GM23248 (cell line): ENCODE measurements around the gene DHRS7C. TPM values are rescaled to one million over a fixed set of nuclear protein-coding genes. Genes with fewer than 3 reads are reported as not detected.

Experiments used
- DNase-seq: peaks from one replicate; pipeline ENCODE4 v3.0.0-alpha.2; 2015
- H2AFZ ChIP-seq: fragments of 200-600 bp; sonication (generic); 2 replicates; pipeline ENCODE4 v1.6.1; 2016; ENCODE audit warnings: antibody characterized with exemption
- H3F3A ChIP-seq: fragments of 200-600 bp; sonication (generic); 2 replicates; pipeline ENCODE4 v1.6.1; 2016; ENCODE audit warnings: mild to moderate bottlenecking, antibody characterized with exemption, mixed run types; ENCODE audit not compliant: insufficient read depth
- H3K27ac ChIP-seq: fragments of 200-600 bp; sonication (generic); 2 replicates; pipeline ENCODE4 v1.5.1; 2016; ENCODE audit warnings: mild to moderate bottlenecking
- H3K27me3 ChIP-seq: fragments of 200-600 bp; sonication (generic); replicated peaks from 2 replicates; pipeline ENCODE4 v1.6.1; 2016; ENCODE audit warnings: mild to moderate bottlenecking; ENCODE audit not compliant: insufficient read depth
- H3K36me3 ChIP-seq: fragments of 200-600 bp; sonication (generic); 2 replicates; pipeline ENCODE4 v1.6.1; 2016; ENCODE audit warnings: low read depth, mild to moderate bottlenecking
- H3K4me1 ChIP-seq: fragments of 200-600 bp; sonication (generic); 2 replicates; pipeline ENCODE4 v1.6.1; 2016; ENCODE audit warnings: mild to moderate bottlenecking; ENCODE audit not compliant: insufficient read depth
- H3K4me2 ChIP-seq: fragments of 200-600 bp; sonication (generic); one replicate; pipeline ENCODE4 v1.6.1; 2016; ENCODE audit warnings: mild to moderate bottlenecking; ENCODE audit not compliant: unreplicated experiment
- H3K4me3 ChIP-seq: fragments of 200-600 bp; sonication (generic); 2 replicates; pipeline ENCODE4 v1.5.1; 2016; ENCODE audit warnings: mild to moderate bottlenecking
- H3K79me2 ChIP-seq: fragments of 200-600 bp; sonication (generic); 2 replicates; pipeline ENCODE4 v1.6.1; 2016; ENCODE audit warnings: mild to moderate bottlenecking; ENCODE audit not compliant: insufficient read depth
- H3K9ac ChIP-seq: fragments of 200-600 bp; sonication (generic); 2 replicates; pipeline ENCODE4 v1.6.1; 2016; ENCODE audit warnings: mild to moderate bottlenecking
- H3K9me2 ChIP-seq: fragments of 200-600 bp; sonication (generic); 2 replicates; pipeline ENCODE4 v1.6.1; 2016; ENCODE audit warnings: mixed run types, mild to moderate bottlenecking, moderate library complexity; ENCODE audit not compliant: insufficient read depth
- H3K9me3 ChIP-seq: fragments of 200-600 bp; sonication (generic); one replicate; pipeline ENCODE4 v1.6.1; 2017; ENCODE audit warnings: low read depth
- H4K20me1 ChIP-seq: fragments of 200-600 bp; sonication (generic); 2 replicates; pipeline ENCODE4 v1.6.0; 2016; ENCODE audit not compliant: insufficient read depth
- EZH2 ChIP-seq: fragments of 200-600 bp; sonication (generic); IDR thresholded peaks from 2 replicates; pipeline ENCODE4 v1.6.1; 2018; ENCODE audit warnings: antibody characterized with exemption, mild to moderate bottlenecking; ENCODE audit not compliant: insufficient read depth, poor library complexity, severe bottlenecking
- EZH2phosphoT487 ChIP-seq: fragments of 200-600 bp; sonication (generic); IDR thresholded peaks from 2 replicates; pipeline ENCODE4 v1.6.1; 2018; ENCODE audit warnings: antibody characterized with exemption, moderate library complexity, mild to moderate bottlenecking, low read depth; ENCODE audit not compliant: insufficient read depth
- WGBS, 2 experiments: methylation state at CpG; one replicate each; pipeline ENCODE4 v1.1.6; 2015 to 2017; ENCODE audit warnings: low lambda C conversion rate in 2 of 2, low coverage in 1 of 2; ENCODE audit errors: missing lambda C conversion rate in 2 of 2; 5-methylcytosine and 5-hydroxymethylcytosine counted together
- in situ Hi-C: fragments of 300-500 bp; cut with MboI; formaldehyde crosslinking; loops from 2 replicates; pipeline ENCODE4 v1.15.0; 2020
- polyA plus RNA-seq: library from polyadenylated mRNA; unstranded; fragments of >200 nt; fragmentation: Nextera tagmentation; extraction: Ambion mirVana; gene quantifications from 2 replicates; pipeline ENCODE4 v1.2.1, GENCODE V29; 2016
- total RNA-seq: library from RNA; depleted of rRNA; stranded (reverse); fragments of >200 nt; shearing (Covaris generic); gene quantifications from 2 replicates; pipeline ENCODE4 v1.2.3, GENCODE V29; 2014

Gene DHRS7C
- total and polyA plus RNA-seq, 2 experiments from 2014 or later: not detected

DNA sequence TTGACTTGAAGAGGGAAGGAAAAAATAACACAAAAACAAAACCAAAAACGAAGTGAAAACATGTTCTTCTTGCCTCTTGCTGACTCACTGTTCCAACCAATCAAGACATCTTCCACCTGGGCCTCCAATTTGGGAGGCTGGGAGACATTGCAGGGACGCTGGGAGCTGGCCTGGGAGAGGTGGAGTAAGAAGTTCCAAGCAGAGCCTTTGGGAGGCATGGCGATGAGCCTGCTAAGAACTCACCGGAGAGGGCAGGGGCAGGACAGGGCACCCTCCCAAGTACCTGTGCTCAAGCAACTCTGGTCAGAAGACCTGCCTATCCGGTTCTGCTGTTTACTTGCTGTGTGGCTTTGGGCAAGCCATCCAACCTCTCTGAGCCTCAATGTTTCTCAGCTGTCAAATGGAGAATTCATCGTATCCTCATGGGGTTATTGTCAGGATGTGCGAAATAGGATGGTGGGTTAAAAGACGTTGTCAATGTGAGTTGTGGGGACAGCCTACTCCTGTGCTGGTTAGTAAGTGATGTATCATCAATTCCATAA, 33.5 kb upstream of the DHRS7C start:
- Histone ChIP-seq H3K9me2 (no peaks in the 10 kb centered on the region), H4K20me1 (no peaks in the 10 kb centered on the region), H3K4me3 (no peak overlapping the region), H3K9me3 (no peaks in the 10 kb centered on the region), H3K36me3 (no peaks in the 10 kb centered on the region), H2AFZ (no peak overlapping the region), H3K4me1 (no peaks in the 10 kb centered on the region; the same call in 1 of the 2 replicates), H3F3A (no peaks in the 10 kb centered on the region), H3K27me3 (0 out of 2 replicates have a peak, but pooled peaks cover 9% of the 10 kb centered on the region), H3K27ac (no peak overlapping the region), H3K79me2 (no peaks in the 10 kb centered on the region), H3K9ac (no peak overlapping the region), H3K4me2 (no peak overlapping the region)
- in situ Hi-C loops: no loop called here
- TF ChIP-seq EZH2 (no peak), EZH2phosphoT487 (no peak)
- no peak for DNase-seq
- 66 to 68% methylated on average over 8 of the region's 8 CpGs for WGBS, 2 experiments

DNA sequence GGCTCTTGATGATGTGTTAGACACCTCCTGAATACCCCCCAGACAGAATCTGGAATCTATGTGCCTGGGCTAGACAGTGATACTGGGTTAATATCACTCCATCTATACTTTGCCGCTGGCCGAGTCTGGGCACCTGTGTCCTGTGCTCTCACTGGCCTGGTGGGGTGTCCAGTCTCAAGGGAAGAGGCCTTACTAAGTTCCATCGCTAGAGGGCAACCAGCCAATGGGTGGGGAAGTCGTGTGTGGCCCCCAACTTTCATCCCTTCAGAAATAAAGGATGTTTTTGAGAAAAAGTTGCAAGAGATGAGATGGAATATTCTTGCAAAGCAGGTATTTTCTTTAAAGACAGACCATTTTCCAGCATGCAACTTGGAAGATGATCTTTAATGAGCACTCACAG, 32.7 kb upstream of the DHRS7C start:
- TF ChIP-seq EZH2 (no peak), EZH2phosphoT487 (no peak)
- Histone ChIP-seq H3K9me2 (no peaks in the 10 kb centered on the region), H3F3A (no peaks in the 10 kb centered on the region), H2AFZ (no peak overlapping the region), H3K27ac (no peak overlapping the region), H3K4me2 (no peak overlapping the region), H3K9ac (no peak overlapping the region), H3K4me3 (no peak overlapping the region), H3K27me3 (peaks cover 9% of the 10 kb centered on the region; the same call in 1 of the 2 replicates), H4K20me1 (no peaks in the 10 kb centered on the region), H3K9me3 (no peaks in the 10 kb centered on the region), H3K79me2 (no peaks in the 10 kb centered on the region), H3K36me3 (no peaks in the 10 kb centered on the region), H3K4me1 (no peaks in the 10 kb centered on the region; the same call in 1 of the 2 replicates)
- DNase-seq: no peak
- 58 to 64% methylated on average over 4 of the region's 4 CpGs for WGBS, 2 experiments
- in situ Hi-C loops: no loop called here

DNA sequence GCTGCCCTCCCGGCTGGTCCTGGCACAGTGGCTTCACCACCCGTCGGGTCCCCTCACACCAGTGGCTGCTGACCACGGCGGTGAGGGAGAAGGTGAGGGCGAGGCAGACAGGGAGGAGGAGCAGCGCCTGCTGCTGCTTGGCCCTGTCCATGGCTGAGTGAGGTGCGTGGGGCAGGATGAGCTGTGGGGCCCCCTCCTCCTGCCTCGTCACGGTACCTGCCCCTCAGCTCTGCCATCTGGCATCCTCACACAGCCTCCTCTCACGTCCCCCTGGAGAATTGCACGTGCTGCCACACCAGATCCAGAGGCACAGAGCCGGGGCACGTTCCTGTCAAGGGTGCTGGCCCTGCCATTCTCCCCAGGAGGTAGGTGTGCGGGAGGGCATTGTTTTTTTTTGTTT, 30.5 kb upstream of the DHRS7C start, which contains the start of gene GSG1L2:
Gene GSG1L2 (minus strand): TSS at position 159 of the 400 bp plus-strand sequence. CDS start 8 bp downstream, at position 151.
- 48 to 55% methylated on average over 15 of the region's 15 CpGs for WGBS, 2 experiments
- H3K4me2 ChIP-seq: no peak within 1 kb of the TSS

DNA sequence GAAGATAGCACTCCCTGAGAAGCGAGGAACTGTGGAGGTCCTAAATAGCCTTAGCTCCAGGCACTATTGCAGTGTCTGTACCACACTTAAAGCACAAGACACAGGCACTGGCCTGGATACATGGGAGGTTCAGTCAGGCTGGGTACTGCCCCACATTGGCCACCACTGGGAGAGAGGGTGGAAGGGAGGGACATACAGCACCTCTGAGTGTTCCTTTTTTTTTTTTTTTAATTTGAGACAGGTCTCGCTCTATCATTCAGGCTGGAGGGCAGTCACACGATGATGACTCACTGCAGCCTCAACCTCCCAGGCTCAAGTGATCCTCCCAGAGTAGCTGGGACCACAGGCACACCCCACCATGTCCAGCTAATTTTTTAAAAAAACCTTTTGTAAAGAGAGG, 29.1 kb upstream of the DHRS7C start:
- Histone ChIP-seq H3F3A (no peaks in the 10 kb centered on the region), H3K4me3 (no peak overlapping the region), H3K9me3 (no peaks in the 10 kb centered on the region), H3K4me1 (no peaks in the 10 kb centered on the region), H3K27ac (no peak overlapping the region), H2AFZ (no peak overlapping the region), H4K20me1 (no peaks in the 10 kb centered on the region), H3K27me3 (peaks cover 9% of the 10 kb centered on the region; the same call in 1 of the 2 replicates), H3K79me2 (no peaks in the 10 kb centered on the region), H3K9ac (no peak overlapping the region), H3K4me2 (no peak overlapping the region), H3K9me2 (no peaks in the 10 kb centered on the region), H3K36me3 (no peaks in the 10 kb centered on the region)
- WGBS, 2 experiments: 56 to 58% methylated on average over 3 of the region's 3 CpGs
- DNase-seq: no peak
- TF ChIP-seq EZH2 (no peak), EZH2phosphoT487 (no peak)
- in situ Hi-C loops: no loop called here

More for the DNA sequence above, 30.5 kb upstream of the DHRS7C start, which contains the start of gene GSG1L2:
- H3K9me2 ChIP-seq: no peaks in the 10 kb centered on the region
- DNase-seq: no peak
- no peaks in the 10 kb centered on the region for H4K20me1 ChIP-seq
- H2AFZ ChIP-seq: no peak within 1 kb of the TSS
- H3K79me2 ChIP-seq: no peaks in the 10 kb centered on the region
- H3K4me3 ChIP-seq: no peak within 1 kb of the TSS
- H3K4me1 ChIP-seq: no peaks in the 10 kb centered on the region
- TF ChIP-seq EZH2: no peak
- no peak for TF ChIP-seq EZH2phosphoT487
- H3F3A ChIP-seq: no peaks in the 10 kb centered on the region
- H3K9me3 ChIP-seq: no peaks in the 10 kb centered on the region
- H3K27me3 ChIP-seq: peaks cover 9% of the 10 kb centered on the region; the same call in 1 of the 2 replicates
- in situ Hi-C loops: no loop called here
- no peaks in the 10 kb centered on the region for H3K36me3 ChIP-seq
- no peak within 1 kb of the TSS for H3K9ac ChIP-seq
- no peak within 1 kb of the TSS for H3K27ac ChIP-seq

DNA sequence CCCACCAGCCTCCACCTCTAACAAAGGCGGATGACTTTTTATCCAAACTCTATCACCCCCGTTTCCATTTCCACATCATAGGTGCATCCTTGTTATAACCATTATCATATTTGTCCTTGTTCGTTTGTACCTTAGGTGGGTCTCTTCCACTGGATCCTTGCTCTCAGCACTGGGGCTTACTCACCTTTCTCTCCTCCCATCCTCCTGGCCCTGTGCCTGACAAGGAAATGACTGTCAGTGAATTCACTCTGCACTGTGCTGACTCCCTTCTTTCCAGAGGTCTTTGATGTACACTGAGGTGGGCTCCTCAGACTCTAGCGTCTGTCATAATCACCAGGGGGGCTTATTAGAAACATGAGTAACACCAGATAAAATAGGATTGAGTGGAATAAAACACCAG, 27.4 kb upstream of the DHRS7C start:
- Histone ChIP-seq H3K27ac (no peak overlapping the region), H3K9me2 (no peaks in the 10 kb centered on the region), H3F3A (no peaks in the 10 kb centered on the region), H3K27me3 (no peaks in the 10 kb centered on the region; the same call in 1 of the 2 replicates), H2AFZ (no peak overlapping the region), H3K36me3 (no peaks in the 10 kb centered on the region), H3K4me3 (no peak overlapping the region), H4K20me1 (no peaks in the 10 kb centered on the region), H3K4me2 (no peak overlapping the region), H3K4me1 (no peaks in the 10 kb centered on the region), H3K79me2 (no peaks in the 10 kb centered on the region), H3K9ac (no peak overlapping the region), H3K9me3 (no peaks in the 10 kb centered on the region)
- 37 to 50% methylated on average over 4 of the region's 4 CpGs for WGBS, 2 experiments
- in situ Hi-C loops: no loop called here
- no peak for DNase-seq
- TF ChIP-seq EZH2phosphoT487: no peak
- TF ChIP-seq EZH2: no peak
